GM21737 (cell line): ENCODE results near the gene ADPRH.
"Not testable (repeated sequence)": the region's sequence is repeated elsewhere in the genome, so short reads cannot be mapped to it uniquely, and the experiment has no call there.

Experiments used
- ATAC-seq: cut with Tn5 transposase; IDR thresholded peaks from one replicate; pipeline ENCODE4 v1.9.1; 2021; ENCODE audit warnings: mild to moderate bottlenecking, moderate library complexity; ENCODE audit not compliant: unreplicated experiment

Gene ADPRH

GRCh38 chr3:119579366-119580066, at the start of gene ADPRH:
TSS of gene ADPRH (plus strand) at chr3:119579492. CDS start at chr3:119582170, 2,678 bp downstream.
- peak; percentile 61 for ATAC-seq

- ATAC-seq, result no peak
Measured at GRCh38 chr3:119529883-119530282, 49.4 kb upstream of the ADPRH start.

GRCh38 chr3:119530456-119530855, 48.8 kb upstream of the ADPRH start:
- no peak for ATAC-seq

GRCh38 chr3:119531151-119531550, 48.1 kb upstream of the ADPRH start:
- no peak for ATAC-seq

GRCh38 chr3:119534296-119534695, 45.0 kb upstream of the ADPRH start:
- ATAC-seq, result no peak

GRCh38 chr3:119536757-119537156, 42.5 kb upstream of the ADPRH start:
- no peak for ATAC-seq

- no peak for ATAC-seq
Measured at GRCh38 chr3:119538772-119539171, 40.5 kb upstream of the ADPRH start.

- ATAC-seq, result no peak
Measured at GRCh38 chr3:119541547-119541946, 37.7 kb upstream of the ADPRH start.

GRCh38 chr3:119542168-119542767, 37.0 kb upstream of the ADPRH start:
- ATAC-seq, result no peak

GRCh38 chr3:119543147-119543546, 36.1 kb upstream of the ADPRH start:
- ATAC-seq, result no peak

GRCh38 chr3:119547227-119547626, 32.1 kb upstream of the ADPRH start:
- ATAC-seq, result no peak

- ATAC-seq, result no peak
Measured at GRCh38 chr3:119548341-119548740, 31.0 kb upstream of the ADPRH start.

GRCh38 chr3:119550192-119550910, 28.9 kb upstream of the ADPRH start:
- ATAC-seq, result no peak

GRCh38 chr3:119551598-119551997, 27.7 kb upstream of the ADPRH start:
- no peak for ATAC-seq

- not testable (repeated sequence) for ATAC-seq
Measured at GRCh38 chr3:119552928-119553327, 26.4 kb upstream of the ADPRH start.

GRCh38 chr3:119553823-119554415, 25.4 kb upstream of the ADPRH start:
- no peak for ATAC-seq

GRCh38 chr3:119555309-119555735, 24.0 kb upstream of the ADPRH start:
- no peak for ATAC-seq

- no peak for ATAC-seq
Measured at GRCh38 chr3:119555929-119556328, 23.4 kb upstream of the ADPRH start.

GRCh38 chr3:119557192-119557876, 22.0 kb upstream of the ADPRH start:
- ATAC-seq, result no peak

GRCh38 chr3:119557877-119558269, 21.4 kb upstream of the ADPRH start:
- ATAC-seq, result no peak
